Progenitor cell of endocrine pancreas (in vitro differentiated cells): ENCODE results near the gene SPATA6. TPM values are rescaled to one million over a fixed set of nuclear protein-coding genes. Genes with fewer than 3 reads are reported as not detected.

ENCODE experiments used
- DNase-seq: peaks from one replicate; pipeline ENCODE4 v3.0.0; 2021; ENCODE audit warnings: low spot score; ENCODE audit not compliant: unreplicated experiment
- H3K27ac Mint-ChIP-seq: 2 replicates; pipeline ENCODE4 v1.8.0; 2021; ENCODE audit warnings: mild to moderate bottlenecking, moderate library complexity, mixed read lengths
- H3K27me3 Mint-ChIP-seq: 2 replicates; pipeline ENCODE4 v1.8.0; 2021; ENCODE audit warnings: mixed read lengths
- H3K36me3 Mint-ChIP-seq: 2 replicates; pipeline ENCODE4 v1.8.0; 2022; ENCODE audit warnings: mixed read lengths; ENCODE audit not compliant: insufficient read depth
- H3K4me1 Mint-ChIP-seq: 2 replicates; pipeline ENCODE4 v1.8.0; 2021; ENCODE audit warnings: low read depth, mixed read lengths
- H3K4me3 Mint-ChIP-seq: 2 replicates; pipeline ENCODE4 v1.8.0; 2021; ENCODE audit warnings: low read depth, mild to moderate bottlenecking, moderate library complexity, mixed read lengths
- H3K9me3 Mint-ChIP-seq: 2 replicates; pipeline ENCODE4 v1.8.0; 2021; ENCODE audit warnings: low read depth, mixed read lengths
- CTCF ChIP-seq: fragments of 200-600 bp; sonication (generic); IDR thresholded peaks from one replicate; pipeline ENCODE4 v1.5.0; 2021; ENCODE audit warnings: antibody characterized with exemption, mild to moderate bottlenecking; ENCODE audit not compliant: unreplicated experiment
- total RNA-seq: library from RNA; stranded (reverse); gene quantifications from 2 replicates; pipeline ENCODE4 v1.2.1, GENCODE V29; 2021

SPATA6 gene
- total RNA-seq, 1 donor from 2014 or later: 24.3 TPM

GRCh38 chr1:48344373-48344772, 127.6 kb downstream of the SPATA6 start:
- Mint-ChIP-seq H3K36me3 (peaks cover 19% of the 10 kb centered on the region), H3K27ac (no peak overlapping the region), H3K27me3 (no peaks in the 10 kb centered on the region), H3K9me3 (peaks cover 34% of the 10 kb centered on the region), H3K4me3 (no peak overlapping the region), H3K4me1 (no peaks in the 10 kb centered on the region)
- DNase-seq: no peak
- TF ChIP-seq CTCF: no peak

- Mint-ChIP-seq H3K27ac (no peak overlapping the region), H3K4me3 (no peak overlapping the region), H3K4me1 (no peaks in the 10 kb centered on the region), H3K9me3 (peaks cover 28% of the 10 kb centered on the region), H3K36me3 (peaks cover 17% of the 10 kb centered on the region), H3K27me3 (no peaks in the 10 kb centered on the region)
- no peak for TF ChIP-seq CTCF
- DNase-seq: no peak
These were observed 130.8 kb downstream of the SPATA6 start for GRCh38 chr1:48341221-48341620.

GRCh38 chr1:48338257-48338656, 133.7 kb downstream of the SPATA6 start:
- Mint-ChIP-seq H3K4me1 (no peaks in the 10 kb centered on the region), H3K36me3 (peaks cover 29% of the 10 kb centered on the region), H3K27ac (no peak overlapping the region), H3K4me3 (no peak overlapping the region), H3K27me3 (no peaks in the 10 kb centered on the region), H3K9me3 (peaks cover 26% of the 10 kb centered on the region)
- DNase-seq: no peak
- no peak for TF ChIP-seq CTCF

GRCh38 chr1:48333316-48333715, 138.7 kb downstream of the SPATA6 start:
- Mint-ChIP-seq H3K4me1 (no peaks in the 10 kb centered on the region), H3K9me3 (peaks cover 41% of the 10 kb centered on the region), H3K36me3 (peaks cover 54% of the 10 kb centered on the region), H3K4me3 (no peak overlapping the region), H3K27me3 (no peaks in the 10 kb centered on the region), H3K27ac (no peak overlapping the region)
- DNase-seq: no peak
- no peak for TF ChIP-seq CTCF

GRCh38 chr1:48332115-48332514, 139.9 kb downstream of the SPATA6 start:
- no peak overlapping the region for H3K4me3 Mint-ChIP-seq
- H3K36me3 Mint-ChIP-seq: peaks cover 55% of the 10 kb centered on the region

More at GRCh38 chr1:48332115-48332514, 139.9 kb downstream of the SPATA6 start:
- no peaks in the 10 kb centered on the region for H3K27me3 Mint-ChIP-seq
- DNase-seq: no peak
- peaks cover 45% of the 10 kb centered on the region for H3K9me3 Mint-ChIP-seq
- H3K27ac Mint-ChIP-seq: no peak overlapping the region
- no peaks in the 10 kb centered on the region for H3K4me1 Mint-ChIP-seq
- no peak for TF ChIP-seq CTCF
